Liver (tissue), 9 donors: Measurements from ENCODE around the gene RETN. TPM values are rescaled to one million over a fixed set of nuclear protein-coding genes. Genes with fewer than 3 reads are reported as not detected.

ENCODE experiments used
- DNase-seq: peaks from one replicate; pipeline ENCODE4 v3.0.0-alpha.2; 2017; ENCODE audit warnings: low spot score
- H3K27ac ChIP-seq, 2 donors: one replicate each; pipeline ENCODE4 v1.7.0; 2013; ENCODE audit warnings: inconsistent platforms in 2 of 2, low read length in 2 of 2, control low read depth in 1 of 2, low read depth in 1 of 2, mild to moderate bottlenecking in 1 of 2
- H3K27me3 ChIP-seq, 4 donors: one replicate each; pipeline versions ENCODE4 v1.6.1 to v1.7.0; 2013; ENCODE audit warnings: low read length in 3 of 4, inconsistent platforms in 1 of 4, mild to moderate bottlenecking in 1 of 4, moderate library complexity in 1 of 4; ENCODE audit not compliant: control insufficient read depth in 4 of 4, insufficient read depth in 4 of 4
- H3K36me3 ChIP-seq, 4 donors: one replicate each; pipeline versions ENCODE4 v1.6.1 to v1.7.0; 2013; ENCODE audit warnings: low read length in 3 of 4, mild to moderate bottlenecking in 3 of 4, low read depth in 1 of 4, moderate library complexity in 1 of 4; ENCODE audit not compliant: control insufficient read depth in 4 of 4, insufficient read depth in 3 of 4
- H3K4me1 ChIP-seq, 4 donors: one replicate each; pipeline versions ENCODE4 v1.6.1 to v1.7.0; 2013; ENCODE audit warnings: low read length in 3 of 4, mild to moderate bottlenecking in 3 of 4, moderate library complexity in 1 of 4; ENCODE audit not compliant: control insufficient read depth in 4 of 4, insufficient read depth in 4 of 4
- H3K4me3 ChIP-seq, 3 donors: one replicate each; pipeline versions ENCODE4 v1.6.1 to v1.7.0; 2013; ENCODE audit warnings: low read length in 3 of 3, control low read depth in 1 of 3, low read depth in 1 of 3, mild to moderate bottlenecking in 1 of 3
- H3K9ac ChIP-seq, 2 donors: one replicate each; pipeline ENCODE4 v1.7.0; 2013; ENCODE audit warnings: low read length in 2 of 2, mild to moderate bottlenecking in 2 of 2, moderate library complexity in 2 of 2, control low read depth in 1 of 2, low read depth in 1 of 2
- H3K9me3 ChIP-seq, 4 donors: one replicate each; pipeline versions ENCODE4 v1.6.1 to v1.7.0; 2013; ENCODE audit warnings: low read length in 3 of 4; ENCODE audit not compliant: control insufficient read depth in 4 of 4
- ATF3 ChIP-seq: IDR thresholded peaks from 2 replicates; pipeline ENCODE4 v1.6.1; 2016; ENCODE audit warnings: antibody characterized with exemption
- CTCF ChIP-seq: fragments of 150-350 bp; IDR thresholded peaks from 2 replicates; pipeline ENCODE4 v1.5.1; 2017; ENCODE audit warnings: improper control_type of control experiment, low read depth, low read length; ENCODE audit not compliant: missing input control
- EGR1 ChIP-seq, 2 donors: IDR thresholded peaks; 2 replicates each; pipeline ENCODE4 v1.6.1; 2016 to 2018; ENCODE audit warnings: antibody characterized with exemption in 2 of 2, low read depth in 2 of 2
- FOXA1 ChIP-seq: IDR thresholded peaks from 2 replicates; pipeline ENCODE4 v1.6.1; 2016; ENCODE audit warnings: antibody characterized with exemption
- FOXA2 ChIP-seq: IDR thresholded peaks from 2 replicates; pipeline ENCODE4 v1.6.1; 2016; ENCODE audit warnings: antibody characterized with exemption
- GABPA ChIP-seq, 2 donors: IDR thresholded peaks in 1 of 2; conservative IDR thresholded peaks in 1 of 2; 2 replicates each; pipeline ENCODE4 v1.6.1; 2016; ENCODE audit warnings: antibody characterized with exemption in 2 of 2, mild to moderate bottlenecking in 1 of 2, moderate library complexity in 1 of 2
- HNF4A ChIP-seq, 2 donors: conservative IDR thresholded peaks; 2 replicates each; pipeline ENCODE4 v1.6.1; 2016; ENCODE audit warnings: antibody characterized with exemption in 2 of 2, mild to moderate bottlenecking in 2 of 2
- JUND ChIP-seq, 2 donors: IDR thresholded peaks; 2 replicates each; pipeline ENCODE4 v1.6.1; 2016; ENCODE audit warnings: antibody characterized with exemption in 2 of 2
- NR2F2 ChIP-seq: IDR thresholded peaks from 2 replicates; pipeline ENCODE4 v1.6.1; 2016; ENCODE audit warnings: antibody characterized with exemption
- RAD21 ChIP-seq, 2 donors: IDR thresholded peaks; 2 replicates each; pipeline ENCODE4 v1.6.1; 2016; ENCODE audit warnings: antibody characterized with exemption in 2 of 2, mild to moderate bottlenecking in 2 of 2
- RXRA ChIP-seq, 2 donors: IDR thresholded peaks; 2 replicates each; pipeline ENCODE4 v1.6.1; 2017 to 2018; ENCODE audit warnings: antibody characterized with exemption in 2 of 2, mild to moderate bottlenecking in 1 of 2
- SP1 ChIP-seq: IDR thresholded peaks from 2 replicates; pipeline ENCODE4 v1.6.1; 2018; ENCODE audit warnings: antibody characterized with exemption, mild to moderate bottlenecking
- TAF1 ChIP-seq: conservative IDR thresholded peaks from 2 replicates; pipeline ENCODE4 v1.6.1; 2016; ENCODE audit warnings: antibody characterized with exemption, mild to moderate bottlenecking
- YY1 ChIP-seq: IDR thresholded peaks from 2 replicates; pipeline ENCODE4 v1.6.1; 2016; ENCODE audit warnings: antibody characterized with exemption, mild to moderate bottlenecking
- ZBTB33 ChIP-seq: IDR thresholded peaks from 2 replicates; pipeline ENCODE4 v1.6.1; 2016; ENCODE audit warnings: antibody characterized with exemption
- WGBS: extraction: QIAGEN DNeasy Blood & Tissue Kit; methylation state at CpG from one replicate; pipeline ENCODE4 v1.1.7; 2013; 5-methylcytosine and 5-hydroxymethylcytosine counted together
- polyA plus RNA-seq, 2 donors: library from polyadenylated mRNA; stranded (reverse) in 1 of 2; unstranded in 1 of 2; fragments of 200-250 nt in 1 of 2; fragments of >200 nt in 1 of 2; fragmentation: Nextera tagmentation in 1 of 2; extraction: Ambion mirVana in 1 of 2; gene quantifications; one replicate each; pipeline versions ENCODE4 v1.2.1 to v1.2.3, GENCODE V29; 2013 to 2015
- total RNA-seq, 2 donors: library from RNA; depleted of rRNA; stranded (reverse); fragments of >200 nt; gene quantifications; one replicate each; pipeline ENCODE4 v1.2.3, GENCODE V29; 2014
- TF ChIP-seq, protein P1 (sequence below): IDR thresholded peaks from 2 replicates; pipeline ENCODE4 v1.6.1; 2016; ENCODE audit warnings: antibody characterized with exemption
- TF ChIP-seq, protein P2 (sequence below): IDR thresholded peaks from 2 replicates; pipeline ENCODE4 v1.6.1; 2016; ENCODE audit warnings: antibody characterized with exemption, mild to moderate bottlenecking
- donor health status: healthy.
- donor health status: healthy.
- donor health status: healthy.
- donor health status: healthy.
- donor health status: healthy.

Gene RETN
- total and polyA plus RNA-seq, 4 donors, result 1.9 to 11.5 TPM; not detected in 2

- no peak for DNase-seq
- no peaks in the 10 kb centered on the region for H3K27me3 ChIP-seq
- WGBS, result 94% methylated on average over 12 of the region's 12 CpGs
- peaks cover 0 to 11% (median 3%) of the 10 kb centered on the region in 4 donors for H3K36me3 ChIP-seq
- H3K4me3 ChIP-seq, result no peak overlapping the region
- no peak overlapping the region for H3K9ac ChIP-seq
- no peak overlapping the region for H3K27ac ChIP-seq
- TF ChIP-seq HNF4A (conservative IDR thresholded peaks at IDR 0.05) (no peak), CTCF (no peak), RAD21 (IDR thresholded peaks at IDR 0.05) (no peak), ATF3 (no peak), ZBTB33 (no peak), FOXA1 (no peak), SP1 (no peak), FOXA2 (no peak), RXRA (IDR thresholded peaks at IDR 0.05) (no peak), JUND (IDR thresholded peaks at IDR 0.05) (no peak), NR2F2 (no peak), GABPA (IDR thresholded peaks at IDR 0.05 in 1 of 2, conservative IDR thresholded peaks at IDR 0.05 in 1 of 2) (no peak), YY1 (no peak), EGR1 (IDR thresholded peaks at IDR 0.05; ENCODE audit: low read depth in 2 of 2) (no peak), TAF1 (no peak)
- TF ChIP-seq, protein P1, sequence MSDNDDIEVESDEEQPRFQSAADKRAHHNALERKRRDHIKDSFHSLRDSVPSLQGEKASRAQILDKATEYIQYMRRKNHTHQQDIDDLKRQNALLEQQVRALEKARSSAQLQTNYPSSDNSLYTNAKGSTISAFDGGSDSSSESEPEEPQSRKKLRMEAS, result no peak
- TF ChIP-seq, protein P2, sequence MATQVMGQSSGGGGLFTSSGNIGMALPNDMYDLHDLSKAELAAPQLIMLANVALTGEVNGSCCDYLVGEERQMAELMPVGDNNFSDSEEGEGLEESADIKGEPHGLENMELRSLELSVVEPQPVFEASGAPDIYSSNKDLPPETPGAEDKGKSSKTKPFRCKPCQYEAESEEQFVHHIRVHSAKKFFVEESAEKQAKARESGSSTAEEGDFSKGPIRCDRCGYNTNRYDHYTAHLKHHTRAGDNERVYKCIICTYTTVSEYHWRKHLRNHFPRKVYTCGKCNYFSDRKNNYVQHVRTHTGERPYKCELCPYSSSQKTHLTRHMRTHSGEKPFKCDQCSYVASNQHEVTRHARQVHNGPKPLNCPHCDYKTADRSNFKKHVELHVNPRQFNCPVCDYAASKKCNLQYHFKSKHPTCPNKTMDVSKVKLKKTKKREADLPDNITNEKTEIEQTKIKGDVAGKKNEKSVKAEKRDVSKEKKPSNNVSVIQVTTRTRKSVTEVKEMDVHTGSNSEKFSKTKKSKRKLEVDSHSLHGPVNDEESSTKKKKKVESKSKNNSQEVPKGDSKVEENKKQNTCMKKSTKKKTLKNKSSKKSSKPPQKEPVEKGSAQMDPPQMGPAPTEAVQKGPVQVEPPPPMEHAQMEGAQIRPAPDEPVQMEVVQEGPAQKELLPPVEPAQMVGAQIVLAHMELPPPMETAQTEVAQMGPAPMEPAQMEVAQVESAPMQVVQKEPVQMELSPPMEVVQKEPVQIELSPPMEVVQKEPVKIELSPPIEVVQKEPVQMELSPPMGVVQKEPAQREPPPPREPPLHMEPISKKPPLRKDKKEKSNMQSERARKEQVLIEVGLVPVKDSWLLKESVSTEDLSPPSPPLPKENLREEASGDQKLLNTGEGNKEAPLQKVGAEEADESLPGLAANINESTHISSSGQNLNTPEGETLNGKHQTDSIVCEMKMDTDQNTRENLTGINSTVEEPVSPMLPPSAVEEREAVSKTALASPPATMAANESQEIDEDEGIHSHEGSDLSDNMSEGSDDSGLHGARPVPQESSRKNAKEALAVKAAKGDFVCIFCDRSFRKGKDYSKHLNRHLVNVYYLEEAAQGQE, result no peak
- H3K4me1 ChIP-seq, result peaks cover 14 to 50% (median 33%) of the 10 kb centered on the region in 4 donors
- no peaks in the 10 kb centered on the region for H3K9me3 ChIP-seq
These were observed 37.3 kb upstream of the RETN start for GRCh38 chr19:7631577-7631976.
